Testis (tissue), 2 donors: ENCODE measurements around the gene CALB2.
"Not testable (repeated sequence)": the region's sequence is repeated elsewhere in the genome, so short reads cannot be mapped to it uniquely, and the experiment has no call there.

Experiments
- CTCF ChIP-seq, 3 experiments: fragments of 450-650 bp in 2 of 3; fragments of 200-600 bp in 1 of 3; sonication (generic) in 1 of 3; IDR thresholded peaks; one replicate each; pipeline ENCODE4 v1.5.1; 2016 to 2019; ENCODE audit warnings: antibody characterized with exemption in 3 of 3, mild to moderate bottlenecking in 2 of 3, moderate library complexity in 1 of 3
- POLR2A ChIP-seq: fragments of 450-650 bp; IDR thresholded peaks from one replicate; pipeline ENCODE4 v1.6.1; 2017; ENCODE audit warnings: antibody characterized with exemption, mild to moderate bottlenecking, moderate library complexity

- not testable (repeated sequence) for TF ChIP-seq POLR2A; CTCF (IDR thresholded peaks at IDR 0.05)
Measured at GRCh38 chr16:71313591-71313990, 44.9 kb upstream of the CALB2 start.
